Measurements from ENCODE around the gene SETD3.
A peak's percentile ranks its signal among the peaks of the same experiment; 100 is the strongest.

SETD3 gene

DNA sequence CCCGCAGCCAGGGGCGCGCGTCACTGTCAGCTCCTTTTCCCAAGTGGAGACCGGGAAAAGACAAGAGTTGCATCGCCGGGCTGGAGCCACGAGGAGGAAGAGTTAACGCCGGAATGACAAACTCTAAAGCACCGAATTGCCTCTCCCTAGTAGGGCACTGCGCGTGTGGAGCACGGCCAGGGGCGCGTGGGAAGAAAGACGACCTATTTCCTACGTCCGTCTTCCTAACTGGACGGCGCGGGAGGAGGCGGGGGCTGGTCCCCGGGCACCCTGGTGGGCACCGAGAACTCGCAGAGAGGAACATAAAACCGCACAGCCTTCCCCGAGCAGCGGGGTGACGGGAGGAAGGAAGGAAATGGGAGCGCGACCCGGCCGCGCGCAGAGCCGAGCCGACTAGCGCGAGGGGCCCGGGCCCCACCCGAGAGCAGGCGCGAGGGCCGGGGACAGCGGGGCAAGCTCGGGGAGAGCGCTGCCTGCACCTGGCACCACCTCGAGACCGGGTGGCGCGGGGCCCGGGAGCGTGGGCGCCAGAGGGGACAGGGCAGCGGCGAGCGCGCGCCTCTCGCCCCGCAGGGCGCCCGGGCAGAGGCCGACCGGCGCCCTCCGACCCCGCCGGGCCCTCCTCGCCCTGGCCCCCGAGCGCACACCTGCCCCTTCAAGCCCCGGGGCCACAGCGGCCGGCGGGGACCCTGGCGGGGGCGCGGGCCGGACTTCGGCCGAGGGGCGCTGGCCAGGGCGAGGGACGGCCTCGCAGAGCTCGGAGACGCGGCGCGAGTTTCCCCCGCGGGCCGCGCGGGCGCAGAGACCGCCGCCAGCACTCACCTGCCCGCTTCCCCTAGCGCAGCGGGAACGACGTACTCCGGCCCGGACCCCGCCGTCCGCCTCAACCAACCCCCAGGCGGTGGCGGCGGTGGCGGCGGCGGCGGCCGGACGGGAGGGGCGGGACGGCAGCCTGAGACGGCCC lies at the start of gene SETD3:
TSS of gene SETD3 (minus strand) at position 954 of the 964 bp plus-strand sequence. CDS start 15,054 bp downstream, outside the sequence.
- Mint-ChIP-seq H3K4me1 (peaks cover 46% of the 10 kb centered on the region), H3K9me3 (no peaks in the 10 kb centered on the region), H3K27me3 (no peaks in the 10 kb centered on the region), H3K4me3 (peak within 1 kb of the TSS; percentile 98), H3K36me3 (peaks cover 2% of the 10 kb centered on the region), H3K27ac (peak within 1 kb of the TSS; percentile 98)
- CTCF ChIA-PET, result interaction anchor here (0.7 to 1.0 kb wide), 3 partner anchors 11 to 466 kb away, joined by 3 to 4 read pairs (median 3); no protein-coding TSS in a partner anchor
- peak; percentile 59 for DNase-seq

DNA sequence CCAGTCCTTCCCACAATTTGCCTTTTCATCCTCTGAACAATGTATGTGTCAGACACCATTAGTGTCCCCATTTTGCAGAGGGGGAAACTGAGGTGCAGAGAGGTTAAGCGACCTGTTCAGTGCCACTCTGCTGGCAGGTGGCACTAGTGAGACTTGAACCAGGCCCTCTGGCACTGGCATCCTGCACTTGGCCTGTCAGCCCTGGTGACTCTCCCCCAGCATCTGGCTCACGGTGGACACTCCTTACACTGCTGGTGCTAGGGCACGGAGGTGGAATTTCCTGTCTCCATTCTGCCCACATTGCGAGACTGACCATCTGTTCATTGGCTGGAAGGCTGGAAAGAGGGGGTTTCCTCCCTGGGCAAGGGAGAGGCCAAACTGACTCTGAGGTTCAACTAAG lies 49.2 kb upstream of the SETD3 start:
- CTCF ChIA-PET, result no interaction called here
- Mint-ChIP-seq H3K27me3 (peaks cover 3% of the 10 kb centered on the region), H3K27ac (no peak overlapping the region), H3K4me1 (peaks cover 13% of the 10 kb centered on the region), H3K36me3 (no peaks in the 10 kb centered on the region), H3K4me3 (no peak overlapping the region), H3K9me3 (no peaks in the 10 kb centered on the region)
- no peak for DNase-seq

DNA sequence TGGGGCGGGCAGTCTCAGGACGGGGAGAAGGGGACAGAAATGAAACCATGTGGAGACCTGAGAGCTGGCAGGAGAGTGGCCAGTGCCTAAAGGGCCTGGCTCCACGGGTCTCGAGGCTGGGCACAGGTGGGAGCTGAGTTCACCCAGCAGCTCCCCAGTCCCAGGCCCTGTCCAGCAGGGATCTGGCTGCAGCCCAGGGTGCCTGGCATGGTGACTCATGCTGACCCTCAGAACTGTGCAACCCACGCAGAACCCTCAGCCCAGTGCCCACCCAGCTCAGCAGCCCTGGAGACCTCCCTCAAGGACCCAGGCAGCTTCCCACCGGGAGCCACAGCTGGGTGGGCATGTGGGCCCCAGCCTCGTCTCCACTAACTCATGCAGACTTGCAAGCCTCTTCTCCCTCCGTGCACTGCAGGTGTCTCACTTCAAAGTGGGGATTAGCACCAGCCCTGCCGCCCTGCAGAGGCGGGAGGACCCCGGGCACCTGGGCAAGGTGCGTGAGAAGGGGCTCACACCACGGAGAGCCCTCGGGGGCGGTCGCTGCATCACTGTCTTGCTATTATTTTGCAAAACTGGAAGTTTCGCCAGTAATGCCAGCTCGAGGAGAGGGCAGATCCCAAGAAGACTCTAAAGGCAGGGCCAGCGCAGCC lies 46.9 kb upstream of the SETD3 start:
- CTCF ChIA-PET, result no interaction called here
- H3K27ac Mint-ChIP-seq, result peak overlapping the region; percentile 19
- no peaks in the 10 kb centered on the region for H3K36me3 Mint-ChIP-seq

DNA sequence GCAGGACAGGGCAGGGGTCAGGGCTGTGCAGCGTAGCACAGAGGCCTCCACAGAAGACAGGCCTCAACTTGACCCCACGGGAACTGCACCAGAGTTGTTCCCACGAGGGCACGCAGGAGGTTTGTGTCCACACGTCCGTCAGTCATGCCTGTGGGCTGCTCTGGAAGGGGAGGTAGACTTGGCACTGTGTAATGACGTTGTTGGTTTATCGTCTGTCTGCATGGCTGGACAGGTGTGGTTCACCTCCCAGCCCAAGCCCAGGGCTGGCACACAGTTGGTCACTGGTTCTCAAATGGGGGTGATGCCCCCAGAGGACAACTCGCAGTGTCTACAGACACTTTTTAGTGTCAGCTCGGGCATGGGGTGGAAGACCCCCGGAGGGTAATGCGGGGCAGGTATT lies 46.4 kb upstream of the SETD3 start:
- no peak for DNase-seq
- Mint-ChIP-seq H3K36me3 (no peaks in the 10 kb centered on the region), H3K27ac (no peak overlapping the region), H3K4me3 (no peak overlapping the region), H3K9me3 (no peaks in the 10 kb centered on the region), H3K27me3 (no peaks in the 10 kb centered on the region), H3K4me1 (peaks cover 19% of the 10 kb centered on the region)
- CTCF ChIA-PET, result no interaction called here

More for the DNA sequence above, 46.9 kb upstream of the SETD3 start:
- no peaks in the 10 kb centered on the region for H3K27me3 Mint-ChIP-seq
- H3K9me3 Mint-ChIP-seq, result no peaks in the 10 kb centered on the region
- no peak for DNase-seq
- peaks cover 19% of the 10 kb centered on the region for H3K4me1 Mint-ChIP-seq
- no peak overlapping the region for H3K4me3 Mint-ChIP-seq

DNA sequence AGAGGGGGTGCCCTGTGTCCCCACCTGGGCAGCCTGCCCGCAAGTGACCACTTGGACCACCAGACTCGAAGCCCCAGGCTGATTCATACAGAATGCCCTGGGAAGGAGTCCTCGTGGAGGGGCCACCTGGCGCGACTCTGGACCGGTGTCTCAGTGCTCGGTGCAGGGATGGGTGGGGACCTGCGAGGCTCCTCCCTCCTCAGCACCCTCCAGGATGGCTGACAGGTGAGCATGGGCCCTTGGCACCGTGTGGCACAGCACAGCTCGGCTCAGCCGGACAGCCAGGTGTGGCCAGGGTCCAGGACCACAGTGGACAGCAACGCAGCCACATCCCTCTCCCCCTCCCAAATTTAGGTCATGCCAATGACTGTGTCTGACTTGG lies 45.0 kb upstream of the SETD3 start:
- DNase-seq, result peak; percentile 30
- Mint-ChIP-seq H3K27ac (peak overlapping the region; percentile 94), H3K27me3 (no peaks in the 10 kb centered on the region), H3K36me3 (no peaks in the 10 kb centered on the region), H3K4me1 (peaks cover 19% of the 10 kb centered on the region), H3K4me3 (no peak overlapping the region), H3K9me3 (no peaks in the 10 kb centered on the region)
- CTCF ChIA-PET, result interaction anchor here (0.8 to 2.5 kb wide), 5 partner anchors 10 to 103 kb away, joined by 3 to 7 read pairs (median 4); no protein-coding TSS in a partner anchor

DNA sequence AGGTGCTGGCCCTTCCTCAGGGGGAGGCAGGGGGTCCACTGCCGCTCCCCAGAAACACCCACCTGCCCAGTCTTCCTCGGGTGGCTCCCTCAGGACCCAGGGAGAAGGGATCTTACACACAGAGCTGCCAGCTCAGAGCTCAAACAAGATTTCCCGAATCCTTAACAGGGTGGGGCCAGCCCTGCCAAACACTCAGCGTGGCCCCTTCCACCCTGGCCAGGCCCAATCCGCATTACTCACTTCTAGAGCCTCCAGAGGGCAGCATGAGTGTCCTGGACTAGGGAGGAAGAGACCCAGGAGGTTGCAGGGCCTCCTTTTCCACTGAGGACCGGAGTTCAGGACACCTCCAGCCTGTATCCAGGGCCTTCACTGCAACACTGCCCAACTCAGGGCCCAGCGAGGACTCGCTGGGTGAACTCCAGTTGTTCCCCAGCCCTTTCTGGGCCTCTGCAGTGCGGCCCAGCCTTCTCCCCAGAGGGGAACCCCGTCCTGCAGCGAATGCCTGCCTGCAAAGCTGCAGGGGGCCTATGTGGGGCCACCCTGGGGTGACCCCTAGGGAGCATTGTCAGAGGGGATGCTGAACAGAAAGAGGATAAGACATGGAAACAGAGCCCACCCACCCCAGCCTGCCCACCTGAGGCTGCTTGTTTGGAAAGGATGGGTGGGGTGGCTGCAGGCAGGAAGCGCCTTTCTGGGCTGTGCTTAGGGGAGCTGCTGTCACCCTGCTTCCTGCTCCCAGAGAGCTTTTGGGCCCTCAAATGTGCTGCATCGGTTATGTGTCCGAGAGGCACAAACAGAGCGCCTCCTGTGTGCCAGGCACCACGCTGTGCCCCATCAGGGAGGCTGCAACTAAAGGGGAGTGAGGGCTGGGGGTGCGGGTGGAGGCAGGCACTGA lies 44.4 kb upstream of the SETD3 start:
- no peaks in the 10 kb centered on the region for H3K9me3 Mint-ChIP-seq
- CTCF ChIA-PET, result interaction anchor here (0.8 to 2.5 kb wide), 6 partner anchors 10 to 361 kb away, joined by 3 to 7 read pairs (median 4); no protein-coding TSS in a partner anchor
- no peaks in the 10 kb centered on the region for H3K36me3 Mint-ChIP-seq
- peak overlapping the region; percentile 94 for H3K27ac Mint-ChIP-seq
- peaks cover 19% of the 10 kb centered on the region for H3K4me1 Mint-ChIP-seq
- peak; percentile 69 for DNase-seq
- peak overlapping the region; percentile 49 for H3K4me3 Mint-ChIP-seq
- H3K27me3 Mint-ChIP-seq, result no peaks in the 10 kb centered on the region

DNA sequence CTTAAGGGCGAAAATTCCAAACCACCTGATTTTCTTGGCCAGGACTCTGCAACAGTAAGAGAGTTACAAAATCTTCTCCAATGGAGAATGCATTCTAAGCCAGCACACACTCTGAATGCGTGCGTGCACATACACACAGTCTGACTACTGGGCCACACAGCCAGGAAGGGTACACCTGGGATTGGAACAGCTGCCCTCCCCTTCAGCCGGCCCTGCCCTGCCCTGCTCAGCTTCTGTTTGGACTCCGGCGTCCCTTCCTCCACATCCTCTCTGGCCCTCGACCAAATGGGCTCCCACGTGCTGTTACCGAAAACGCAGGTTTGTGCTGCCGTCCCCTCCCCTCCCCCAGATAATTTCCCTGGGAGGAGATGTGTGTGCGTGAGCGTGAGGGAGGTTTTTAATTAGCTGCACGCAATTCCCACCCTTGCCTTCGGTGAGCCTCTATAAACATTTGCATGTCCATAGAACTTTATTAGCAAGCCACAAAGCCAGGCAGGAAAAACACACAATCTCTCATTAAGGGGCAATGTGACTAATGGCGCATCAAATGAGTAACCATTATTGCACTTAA lies 43.5 kb upstream of the SETD3 start:
- H3K4me3 Mint-ChIP-seq, result no peak overlapping the region
- no peaks in the 10 kb centered on the region for H3K27me3 Mint-ChIP-seq
- CTCF ChIA-PET, result interaction anchor here (1.2 to 2.5 kb wide), 2 partner anchors 104 to 362 kb away, joined by 4 to 7 read pairs; no protein-coding TSS in a partner anchor
- H3K4me1 Mint-ChIP-seq, result peaks cover 19% of the 10 kb centered on the region
- H3K36me3 Mint-ChIP-seq, result no peaks in the 10 kb centered on the region
- DNase-seq, result no peak
- no peaks in the 10 kb centered on the region for H3K9me3 Mint-ChIP-seq
- H3K27ac Mint-ChIP-seq, result peak overlapping the region; percentile 74

DNA sequence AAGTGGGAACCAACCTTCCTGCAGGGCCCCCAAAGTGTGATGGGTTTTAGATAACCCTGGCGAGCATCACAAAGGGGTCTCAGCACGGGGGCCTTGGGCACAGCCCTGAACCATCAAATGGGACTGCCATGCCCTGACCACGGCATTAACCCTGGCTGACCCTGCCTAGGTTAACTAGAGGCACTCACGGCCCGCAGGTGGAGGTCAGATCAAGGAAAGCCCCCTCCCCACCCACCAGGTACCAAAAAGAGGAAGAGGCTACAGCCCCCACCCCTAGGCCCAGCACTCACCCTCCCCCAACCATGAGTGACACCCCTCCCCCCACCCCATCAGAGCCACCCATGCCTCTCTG lies 43.0 kb upstream of the SETD3 start:
- Mint-ChIP-seq H3K4me1 (peaks cover 19% of the 10 kb centered on the region), H3K9me3 (no peaks in the 10 kb centered on the region), H3K36me3 (no peaks in the 10 kb centered on the region), H3K27me3 (no peaks in the 10 kb centered on the region), H3K27ac (no peak overlapping the region), H3K4me3 (no peak overlapping the region)
- CTCF ChIA-PET, result interaction anchor here (2.5 kb wide), 1 partner anchor 105 kb away, joined by 7 read pairs; no protein-coding TSS in a partner anchor
- DNase-seq, result no peak

DNA sequence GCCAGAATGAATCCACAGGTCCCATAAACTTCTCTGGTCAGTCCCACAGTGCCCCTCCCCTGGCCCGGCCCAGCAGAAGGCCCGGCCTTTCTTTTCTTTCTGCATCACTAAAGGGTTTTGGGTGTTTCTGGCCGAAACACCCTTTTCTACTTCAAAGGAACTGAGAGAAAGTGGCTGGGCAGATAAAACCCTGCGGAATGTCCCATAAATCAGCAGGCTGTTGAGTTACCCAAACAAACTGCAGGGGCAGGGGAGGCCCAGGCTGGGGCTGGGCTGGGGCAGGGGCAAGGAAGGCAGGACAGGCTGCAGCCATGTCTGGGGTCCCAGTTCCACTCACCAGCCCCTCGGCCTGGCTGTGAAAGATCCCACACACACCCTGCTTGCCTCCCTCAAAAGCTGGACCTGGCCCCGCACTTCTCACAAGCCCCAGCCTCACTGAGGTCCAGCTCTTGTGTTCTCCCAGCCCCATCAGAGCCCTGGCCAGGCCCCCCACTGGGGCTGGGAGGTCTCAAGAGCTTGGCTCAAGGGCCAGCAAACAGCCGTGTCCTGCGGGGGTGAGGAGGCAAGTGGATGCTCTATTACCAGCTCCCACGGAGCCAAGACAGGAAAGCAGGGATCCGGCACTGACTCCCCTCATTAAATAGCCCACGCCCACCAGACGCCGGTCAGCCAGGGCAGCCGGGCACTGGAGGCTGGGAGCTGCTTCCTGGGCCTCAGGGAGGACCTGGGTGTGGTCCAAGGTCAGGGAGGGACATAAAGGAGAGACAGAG lies 42.5 kb upstream of the SETD3 start:
- H3K36me3 Mint-ChIP-seq, result no peaks in the 10 kb centered on the region
- H3K4me1 Mint-ChIP-seq, result peaks cover 19% of the 10 kb centered on the region
- H3K27ac Mint-ChIP-seq, result no peak overlapping the region
- H3K27me3 Mint-ChIP-seq, result no peaks in the 10 kb centered on the region
- CTCF ChIA-PET, result no interaction called here
- H3K9me3 Mint-ChIP-seq, result no peaks in the 10 kb centered on the region
- H3K4me3 Mint-ChIP-seq, result no peak overlapping the region
- no peak for DNase-seq

DNA sequence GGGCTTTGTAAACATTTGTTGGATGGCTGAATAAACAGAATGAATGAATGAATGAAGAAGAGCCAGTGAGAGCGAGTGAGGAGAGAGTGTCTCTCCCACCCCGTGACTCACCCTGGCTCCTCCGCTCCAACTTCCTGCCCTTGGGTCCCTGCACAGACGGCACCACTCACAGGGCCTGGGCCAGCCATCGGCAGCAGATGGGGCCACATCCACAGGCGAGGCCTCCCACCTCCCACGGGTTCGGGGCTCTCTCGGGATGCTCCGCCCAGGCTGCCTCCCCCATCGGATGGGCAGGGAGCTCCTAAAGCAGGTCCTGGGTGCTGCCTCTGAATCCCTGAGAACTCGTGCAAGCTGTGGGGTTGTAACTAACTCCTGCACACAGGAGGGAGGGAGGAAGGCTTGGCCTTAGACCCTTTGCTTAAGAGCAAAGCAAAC lies 41.8 kb upstream of the SETD3 start:
- Mint-ChIP-seq H3K4me1 (peaks cover 19% of the 10 kb centered on the region), H3K9me3 (no peaks in the 10 kb centered on the region), H3K27me3 (no peaks in the 10 kb centered on the region), H3K36me3 (no peaks in the 10 kb centered on the region), H3K27ac (no peak overlapping the region), H3K4me3 (no peak overlapping the region)
- CTCF ChIA-PET, result no interaction called here
- no peak for DNase-seq

DNA sequence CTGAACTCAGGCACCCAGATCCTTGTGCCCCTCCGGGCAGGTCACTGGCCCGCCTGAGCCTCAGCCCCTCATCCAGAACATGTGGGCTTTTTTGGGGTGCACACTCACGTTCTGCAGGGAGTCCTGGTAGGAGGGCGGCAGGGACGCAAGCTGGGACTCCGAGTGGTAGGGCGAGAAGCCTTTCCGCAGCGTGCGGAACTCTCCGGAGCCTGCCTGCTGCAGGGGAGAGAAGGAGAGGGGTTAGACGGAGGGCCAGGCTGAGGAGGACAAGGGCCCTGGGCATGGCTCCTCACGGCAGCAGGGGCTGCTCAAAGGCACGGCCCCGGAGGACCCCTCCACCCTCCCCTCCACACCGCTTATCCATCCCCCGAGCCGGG lies 41.4 kb upstream of the SETD3 start:
- no peak for DNase-seq
- H3K36me3 Mint-ChIP-seq, result no peaks in the 10 kb centered on the region
- H3K4me1 Mint-ChIP-seq, result peaks cover 19% of the 10 kb centered on the region
- CTCF ChIA-PET, result interaction anchor here (1.4 kb wide), 1 partner anchor 107 kb away, joined by 7 read pairs; no protein-coding TSS in a partner anchor
- no peaks in the 10 kb centered on the region for H3K9me3 Mint-ChIP-seq
- no peaks in the 10 kb centered on the region for H3K27me3 Mint-ChIP-seq
- H3K27ac Mint-ChIP-seq, result no peak overlapping the region
- no peak overlapping the region for H3K4me3 Mint-ChIP-seq

DNA sequence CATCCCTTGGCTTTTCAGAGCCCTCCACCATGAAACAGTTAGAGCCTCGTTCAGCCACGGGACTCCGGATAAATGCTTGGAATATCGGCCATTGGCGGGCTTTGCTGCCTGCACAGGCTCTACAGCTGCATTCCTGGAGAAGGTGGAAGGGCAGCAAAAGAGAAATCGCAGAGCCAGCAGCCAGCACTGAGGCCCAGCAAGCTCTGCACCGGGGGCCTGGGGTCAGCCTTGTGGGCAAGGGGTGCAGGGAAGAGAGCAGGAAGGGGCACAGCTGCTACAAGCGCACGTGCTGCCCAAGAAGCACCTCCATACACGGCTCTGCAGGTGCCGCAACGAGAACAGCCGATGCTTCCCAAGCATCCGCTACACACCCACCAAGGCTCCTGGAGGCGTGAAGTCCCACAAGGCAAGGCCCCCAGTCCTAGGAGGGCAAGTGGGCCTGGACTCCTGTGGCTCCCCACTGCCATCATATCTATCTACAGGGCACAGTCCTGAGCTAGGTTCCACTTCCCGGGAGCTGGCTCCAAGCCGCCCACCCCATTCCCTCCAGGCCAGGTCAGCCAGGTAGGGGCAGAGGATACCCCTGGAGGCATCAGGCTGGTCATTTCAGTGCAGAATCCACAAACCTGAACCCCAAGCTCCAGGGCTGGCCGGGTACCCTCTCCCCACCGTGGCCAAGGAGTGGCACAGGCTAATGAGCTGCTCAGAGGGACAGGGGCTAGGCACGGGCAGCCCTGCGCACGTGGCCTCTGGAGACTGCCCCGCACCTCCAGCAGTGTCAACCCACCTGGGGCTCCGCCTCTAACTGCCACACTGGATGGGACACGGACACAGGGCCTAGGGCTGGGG lies 40.7 kb upstream of the SETD3 start:
- Mint-ChIP-seq H3K9me3 (no peaks in the 10 kb centered on the region), H3K4me3 (no peak overlapping the region), H3K27me3 (no peaks in the 10 kb centered on the region), H3K27ac (no peak overlapping the region), H3K36me3 (no peaks in the 10 kb centered on the region), H3K4me1 (peaks cover 19% of the 10 kb centered on the region)
- no peak for DNase-seq
- CTCF ChIA-PET, result interaction anchor here (0.6 to 1.4 kb wide), 2 partner anchors 107 to 111 kb away, joined by 3 to 7 read pairs; no protein-coding TSS in a partner anchor

Measured in activated naive CD4-positive, alpha-beta T cell treated with anti-CD3 and anti-CD28 coated beads, Interleukin-2, amount 10 ng/mL, durations not matched to agents 7 days and 5 days (primary cell).